Transverse colon (tissue), 4 donors: ENCODE data around the gene ZNF488.

Source experiments
- CTCF ChIP-seq, 5 experiments: fragments of 200-600 bp in 3 of 5; fragments of 450-650 bp in 2 of 5; sonication (generic) in 3 of 5; IDR thresholded peaks; 1 replicate in 2 of 5; 2 replicates in 3 of 5; pipeline ENCODE4 v1.5.1; 2016 to 2017; ENCODE audit warnings: antibody characterized with exemption in 5 of 5, inconsistent platforms in 3 of 5, mild to moderate bottlenecking in 2 of 5, moderate library complexity in 1 of 5
- POLR2AphosphoS5 ChIP-seq, 3 donors: sonication (generic); formaldehyde crosslinking; IDR thresholded peaks; one replicate each; pipeline ENCODE4 v1.6.1; 2016; ENCODE audit warnings: antibody characterized with exemption in 3 of 3

- TF ChIP-seq POLR2AphosphoS5 (IDR thresholded peaks at IDR 0.05) (no peak), CTCF (IDR thresholded peaks at IDR 0.05) (no peak)
Measured at GRCh38 chr10:47321521-47322195, 62.4 kb downstream of the ZNF488 start.
